Loucy (cell line): Measurements from ENCODE around the gene NEDD4L.

Experiments
- EZH2phosphoT487 ChIP-seq: fragments of 200-600 bp; IDR thresholded peaks from 2 replicates; pipeline ENCODE4 v1.6.1; 2018; ENCODE audit warnings: antibody characterized with exemption, mild to moderate bottlenecking, moderate library complexity, borderline replicate concordance
- TF ChIP-seq, protein P1 (sequence below): fragments of 200-600 bp; sonication (generic); conservative IDR thresholded peaks from 2 replicates; pipeline ENCODE4 v1.5.1; 2014; ENCODE audit warnings: mild to moderate bottlenecking, antibody characterized with exemption, low read length

DNA sequence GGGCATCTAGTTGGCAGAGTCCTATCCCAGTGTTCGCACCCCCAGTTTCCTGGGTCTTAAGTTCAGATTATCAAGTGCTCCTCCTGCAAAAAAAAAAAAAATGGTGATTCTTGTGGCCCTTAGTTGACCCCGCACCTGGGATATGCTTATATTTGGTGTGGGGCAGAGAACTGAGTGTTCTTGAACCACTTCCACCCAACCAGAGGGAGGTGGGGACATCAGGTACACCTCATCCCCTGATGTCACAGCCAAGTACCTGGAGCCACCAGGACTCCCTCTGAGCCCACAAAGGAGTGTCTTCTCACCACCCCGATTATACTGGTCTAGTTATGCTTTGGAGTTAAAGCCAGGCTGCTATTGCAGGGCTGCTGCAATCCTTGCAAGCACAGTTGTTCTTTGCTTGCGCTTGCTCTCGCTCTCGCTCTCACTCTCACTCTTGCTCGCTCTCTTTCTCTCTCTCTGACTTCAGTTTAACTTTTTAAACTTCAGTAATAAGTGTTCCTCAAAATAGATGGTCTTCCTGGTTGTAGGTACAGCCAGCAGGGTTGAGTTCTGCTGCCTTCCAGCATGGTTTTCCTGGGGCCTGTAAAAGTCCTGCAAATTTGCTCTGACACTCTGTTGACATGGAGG lies 265.7 kb downstream of the NEDD4L start:
- TF ChIP-seq, protein P1, sequence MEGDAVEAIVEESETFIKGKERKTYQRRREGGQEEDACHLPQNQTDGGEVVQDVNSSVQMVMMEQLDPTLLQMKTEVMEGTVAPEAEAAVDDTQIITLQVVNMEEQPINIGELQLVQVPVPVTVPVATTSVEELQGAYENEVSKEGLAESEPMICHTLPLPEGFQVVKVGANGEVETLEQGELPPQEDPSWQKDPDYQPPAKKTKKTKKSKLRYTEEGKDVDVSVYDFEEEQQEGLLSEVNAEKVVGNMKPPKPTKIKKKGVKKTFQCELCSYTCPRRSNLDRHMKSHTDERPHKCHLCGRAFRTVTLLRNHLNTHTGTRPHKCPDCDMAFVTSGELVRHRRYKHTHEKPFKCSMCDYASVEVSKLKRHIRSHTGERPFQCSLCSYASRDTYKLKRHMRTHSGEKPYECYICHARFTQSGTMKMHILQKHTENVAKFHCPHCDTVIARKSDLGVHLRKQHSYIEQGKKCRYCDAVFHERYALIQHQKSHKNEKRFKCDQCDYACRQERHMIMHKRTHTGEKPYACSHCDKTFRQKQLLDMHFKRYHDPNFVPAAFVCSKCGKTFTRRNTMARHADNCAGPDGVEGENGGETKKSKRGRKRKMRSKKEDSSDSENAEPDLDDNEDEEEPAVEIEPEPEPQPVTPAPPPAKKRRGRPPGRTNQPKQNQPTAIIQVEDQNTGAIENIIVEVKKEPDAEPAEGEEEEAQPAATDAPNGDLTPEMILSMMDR, result no peak
- no peak for TF ChIP-seq EZH2phosphoT487
